Vagina (tissue), 2 donors: ENCODE results near the gene TFRC. TPM values are rescaled to one million over a fixed set of nuclear protein-coding genes. Genes with fewer than 3 reads are reported as not detected.
"Not testable (repeated sequence)": the region's sequence is repeated elsewhere in the genome, so short reads cannot be mapped to it uniquely, and the experiment has no call there.

Experiments used
- DNase-seq, 2 donors: peaks; one replicate each; pipeline ENCODE4 v3.0.0-alpha.2; 2017; ENCODE audit errors: extremely low spot score in 2 of 2
- H3K27ac ChIP-seq: fragments of 200-600 bp; sonication (generic); one replicate; pipeline ENCODE4 v1.5.1; 2019
- H3K27me3 ChIP-seq: fragments of 200-600 bp; sonication (generic); one replicate; pipeline ENCODE4 v1.5.1; 2019
- H3K36me3 ChIP-seq, 2 donors: fragments of 200-600 bp; sonication (generic); one replicate each; pipeline ENCODE4 v1.5.1; 2017 to 2019
- H3K4me1 ChIP-seq: fragments of 200-600 bp; sonication (generic); one replicate; pipeline ENCODE4 v1.5.1; 2019
- H3K4me3 ChIP-seq, 2 donors: fragments of 200-600 bp; sonication (generic); 1 replicate in 1 of 2; 2 replicates in 1 of 2; pipeline ENCODE4 v1.5.1; 2016 to 2019
- H3K9me3 ChIP-seq: fragments of 200-600 bp; sonication (generic); one replicate; pipeline ENCODE4 v1.5.1; 2019
- CTCF ChIP-seq, 3 experiments: fragments of 450-650 bp in 2 of 3; fragments of 200-600 bp in 1 of 3; sonication (generic) in 1 of 3; IDR thresholded peaks; one replicate each; pipeline ENCODE4 v1.5.1; 2017 to 2019; ENCODE audit warnings: antibody characterized with exemption in 3 of 3, mild to moderate bottlenecking in 2 of 3, moderate library complexity in 2 of 3
- POLR2A ChIP-seq, 2 donors: fragments of 450-650 bp; IDR thresholded peaks; one replicate each; pipeline ENCODE4 v1.6.1; 2017; ENCODE audit warnings: antibody characterized with exemption in 2 of 2, mild to moderate bottlenecking in 2 of 2, moderate library complexity in 2 of 2
- POLR2AphosphoS5 ChIP-seq, 2 donors: sonication (generic); formaldehyde crosslinking; IDR thresholded peaks; one replicate each; pipeline ENCODE4 v1.9.0; 2017; ENCODE audit warnings: antibody characterized with exemption in 2 of 2, mild to moderate bottlenecking in 2 of 2, low read depth in 1 of 2; ENCODE audit not compliant: insufficient read depth in 1 of 2
- intact Hi-C: fragments of 100-400 bp; cut with DNase I; formaldehyde crosslinking; loops from one replicate; pipeline ENCODE4 v1.15.1; 2023
- total RNA-seq: library from RNA; depleted of rRNA; stranded (reverse); fragments of >200 nt; gene quantifications from one replicate; pipeline ENCODE4 v1.2.3, GENCODE V29; 2016

TFRC gene
- total RNA-seq, 1 donor from 2014 or later = 61.6 TPM

- intact Hi-C loops = no loop called here
- Histone ChIP-seq H3K9me3 (no peaks in the 10 kb centered on the region), H3K36me3 (no peaks in the 10 kb centered on the region), H3K4me3 (no peak overlapping the region), H3K27ac (no peak overlapping the region), H3K27me3 (no peaks in the 10 kb centered on the region), H3K4me1 (no peaks in the 10 kb centered on the region)
- no peak for DNase-seq
- TF ChIP-seq POLR2AphosphoS5 (IDR thresholded peaks at IDR 0.05; ENCODE audit: insufficient read depth in 1 of 2, low read depth in 1 of 2) (no peak), POLR2A (IDR thresholded peaks at IDR 0.05) (no peak), CTCF (IDR thresholded peaks at IDR 0.05) (no peak)
These were observed 33.8 kb upstream of the TFRC start for GRCh38 chr3:196115678-196116083.

- H3K36me3 ChIP-seq = no peaks in the 10 kb centered on the region
- no peak for TF ChIP-seq POLR2A (IDR thresholded peaks at IDR 0.05)
- TF ChIP-seq CTCF (IDR thresholded peaks at IDR 0.05) = no peak
- no peak for TF ChIP-seq POLR2AphosphoS5 (IDR thresholded peaks at IDR 0.05; ENCODE audit: insufficient read depth in 1 of 2, low read depth in 1 of 2)
- intact Hi-C loops = no loop called here
- H3K4me1 ChIP-seq = no peaks in the 10 kb centered on the region
- no peaks in the 10 kb centered on the region for H3K9me3 ChIP-seq
- H3K27ac ChIP-seq = no peak overlapping the region
- H3K27me3 ChIP-seq = no peaks in the 10 kb centered on the region
- DNase-seq = no peak
- no peak overlapping the region for H3K4me3 ChIP-seq
These were observed 30.1 kb upstream of the TFRC start for GRCh38 chr3:196111939-196112386.

DNA sequence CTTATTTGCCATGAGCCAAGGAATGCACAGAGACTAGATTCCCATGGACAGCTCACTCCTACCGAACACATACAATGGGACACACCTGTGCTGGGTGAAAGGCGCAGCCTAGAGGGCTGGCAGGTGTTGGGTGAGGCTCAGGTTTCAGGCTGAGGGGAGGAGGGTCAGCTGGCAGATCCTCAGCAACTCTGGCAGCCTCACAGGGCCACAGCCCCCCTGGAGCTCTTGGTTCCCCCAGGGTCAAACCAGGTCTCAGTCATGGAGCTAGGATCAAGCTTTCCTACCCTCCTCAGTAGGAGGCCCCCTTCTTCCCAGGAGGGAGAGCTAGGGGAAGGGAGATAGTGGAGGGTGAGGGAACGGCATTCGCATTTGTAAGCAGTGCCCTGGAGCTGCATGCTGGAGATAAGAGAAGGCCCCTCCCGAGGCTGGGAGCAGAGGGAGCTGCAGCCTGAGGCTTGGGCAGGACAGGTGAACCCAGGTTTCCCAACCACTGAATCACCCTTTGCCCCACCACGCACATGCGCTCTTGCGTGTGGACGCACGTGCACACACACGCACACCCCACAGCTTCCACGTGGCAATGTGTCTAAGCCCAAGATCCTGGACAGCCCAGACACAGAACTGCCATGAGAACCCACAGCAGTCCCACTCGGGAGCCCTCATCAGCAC is 26.3 kb upstream of the TFRC start:
- Histone ChIP-seq H3K27me3 (no peaks in the 10 kb centered on the region), H3K9me3 (no peaks in the 10 kb centered on the region), H3K4me1 (no peaks in the 10 kb centered on the region), H3K27ac (no peak overlapping the region), H3K4me3 (no peak overlapping the region), H3K36me3 (no peaks in the 10 kb centered on the region)
- no peak for DNase-seq
- no peak for TF ChIP-seq POLR2AphosphoS5 (IDR thresholded peaks at IDR 0.05; ENCODE audit: insufficient read depth in 1 of 2, low read depth in 1 of 2)
- no peak for TF ChIP-seq POLR2A (IDR thresholded peaks at IDR 0.05)
- no peak for TF ChIP-seq CTCF (IDR thresholded peaks at IDR 0.05)
- intact Hi-C loops = no loop called here

GRCh38 chr3:196104707-196105106 is 22.8 kb upstream of the TFRC start:
- H3K27me3 ChIP-seq, intact Hi-C loops, H3K27ac ChIP-seq, H3K4me1 ChIP-seq, H3K36me3 ChIP-seq, DNase-seq, H3K4me3 ChIP-seq, H3K9me3 ChIP-seq: not testable (repeated sequence)

GRCh38 chr3:196098365-196098980 is 16.6 kb upstream of the TFRC start:
- H3K9me3 ChIP-seq, H3K4me1 ChIP-seq, H3K4me3 ChIP-seq, intact Hi-C loops, H3K27ac ChIP-seq, H3K36me3 ChIP-seq, H3K27me3 ChIP-seq, DNase-seq: not testable (repeated sequence)

- Histone ChIP-seq H3K4me1 (no peaks in the 10 kb centered on the region), H3K27me3 (no peaks in the 10 kb centered on the region), H3K27ac (no peak overlapping the region), H3K36me3 (no peaks in the 10 kb centered on the region), H3K4me3 (no peak overlapping the region), H3K9me3 (no peaks in the 10 kb centered on the region)
- DNase-seq = no peak
- TF ChIP-seq POLR2A (IDR thresholded peaks at IDR 0.05) = no peak
- TF ChIP-seq POLR2AphosphoS5 (IDR thresholded peaks at IDR 0.05; ENCODE audit: insufficient read depth in 1 of 2, low read depth in 1 of 2) = no peak
- no peak for TF ChIP-seq CTCF (IDR thresholded peaks at IDR 0.05)
- intact Hi-C loops = no loop called here
These were observed 15.7 kb upstream of the TFRC start for GRCh38 chr3:196097373-196098154.
